Uterus (tissue), 2 donors: Measurements from ENCODE around the gene RB1.

Source experiments
- CTCF ChIP-seq, 4 experiments: fragments of 200-600 bp in 2 of 4; fragments of 450-650 bp in 2 of 4; sonication (generic) in 2 of 4; IDR thresholded peaks; one replicate each; pipeline ENCODE4 v1.5.1; 2016 to 2019; ENCODE audit warnings: antibody characterized with exemption in 4 of 4, mild to moderate bottlenecking in 2 of 4, moderate library complexity in 1 of 4
- POLR2A ChIP-seq, 2 donors: fragments of 450-650 bp; IDR thresholded peaks; one replicate each; pipeline ENCODE4 v1.6.1; 2016; ENCODE audit warnings: antibody characterized with exemption in 2 of 2, mild to moderate bottlenecking in 1 of 2, moderate library complexity in 1 of 2

GRCh38 chr13:48494874-48495273 is 191.3 kb downstream of the RB1 start:
- no peak for TF ChIP-seq POLR2A (IDR thresholded peaks at IDR 0.05)
- no peak for TF ChIP-seq CTCF (IDR thresholded peaks at IDR 0.05)
